Fibroblast of pulmonary artery (primary cell): ENCODE measurements around the gene HRH2.

Source experiments
- DNase-seq: peaks from one replicate; pipeline ENCODE4 v3.0.0-alpha.2; 2010; ENCODE audit warnings: low read depth
- H3K4me3 ChIP-seq: replicated peaks from 2 replicates; pipeline ENCODE4 v1.5.1; 2011; ENCODE audit warnings: low read depth, mild to moderate bottlenecking, control low read depth, low read length, moderate library complexity
- CTCF ChIP-seq: IDR thresholded peaks from 2 replicates; pipeline ENCODE4 v1.5.1; 2011; ENCODE audit warnings: mild to moderate bottlenecking, control low read depth, low read length, inconsistent platforms; ENCODE audit errors: missing control alignments

Gene HRH2

DNA sequence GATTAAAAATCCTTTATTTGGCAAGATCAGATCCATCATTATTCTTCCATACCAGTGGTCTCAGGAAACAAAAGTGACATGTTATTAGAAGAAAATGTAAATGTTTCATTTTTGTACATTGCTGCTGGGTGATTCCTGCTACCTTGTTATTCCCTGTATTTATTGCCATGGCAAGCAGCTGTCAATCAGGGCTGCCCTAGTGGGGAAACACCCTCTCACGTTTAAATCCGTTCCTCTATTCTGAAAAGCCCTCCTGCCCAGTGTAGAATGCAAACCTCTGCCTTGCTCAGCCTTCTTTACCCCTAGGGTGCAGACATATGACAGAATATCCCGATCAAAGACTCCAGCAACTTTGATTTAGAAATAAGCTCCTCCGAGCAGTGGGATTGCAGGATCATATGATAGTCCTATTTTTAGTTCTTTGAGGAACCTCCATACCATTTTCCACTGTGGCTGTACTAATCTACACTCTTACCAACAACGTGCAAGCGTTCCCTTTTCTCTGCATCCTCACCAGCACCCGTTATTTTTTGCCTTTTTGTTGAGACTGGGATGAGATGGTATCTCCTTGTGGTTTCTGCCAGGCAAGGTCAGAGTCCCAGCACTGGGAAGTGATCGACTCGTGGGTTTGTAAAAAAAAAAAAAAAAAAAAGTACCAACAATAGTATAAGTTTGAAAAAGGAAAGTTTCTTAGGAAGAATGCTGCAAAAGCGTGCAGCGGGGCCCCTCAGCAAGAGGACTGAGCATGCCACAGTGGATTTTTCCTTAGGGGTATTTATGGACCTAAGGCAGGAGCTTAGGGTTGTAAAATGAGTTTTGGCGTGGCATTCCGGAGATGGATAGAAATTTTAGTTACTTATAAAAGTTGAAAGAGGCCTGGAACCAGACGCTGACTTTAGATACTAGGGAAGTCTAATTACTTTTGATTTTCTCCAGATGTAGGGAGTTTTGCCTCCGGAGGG is 66.7 kb downstream of the HRH2 start:
- TF ChIP-seq CTCF, result no peak
- no peak for DNase-seq
- H3K4me3 ChIP-seq, result no peak overlapping the region

DNA sequence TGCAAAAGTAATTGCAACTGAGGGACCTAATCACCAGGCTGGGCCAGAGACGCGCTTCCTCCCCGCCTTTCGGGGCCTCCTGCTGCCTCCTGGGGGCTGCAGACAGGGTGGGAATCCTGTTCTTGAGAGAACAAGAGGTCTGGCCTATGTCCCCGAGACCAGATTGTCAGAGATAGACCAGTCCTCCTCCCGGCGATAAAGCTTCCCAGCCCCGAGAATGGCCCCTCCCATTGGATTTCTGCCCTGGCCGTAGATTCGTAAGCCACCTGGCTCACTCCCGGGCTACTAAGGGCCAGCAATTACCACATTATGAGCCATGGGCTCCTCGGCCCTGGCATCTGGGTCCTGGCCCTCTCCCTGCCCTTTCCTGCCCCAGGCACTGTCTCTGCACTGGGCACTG is 70.4 kb downstream of the HRH2 start:
- no peak for TF ChIP-seq CTCF
- H3K4me3 ChIP-seq, result no peak overlapping the region
- no peak for DNase-seq

GRCh38 chr5:175728885-175729828 is 71.3 kb downstream of the HRH2 start:
- TF ChIP-seq CTCF, result no peak
- DNase-seq, result peak; percentile 5

GRCh38 chr5:175729829-175730277 is 72.0 kb downstream of the HRH2 start:
- no peak overlapping the region for H3K4me3 ChIP-seq
- peak; percentile 91 for DNase-seq
- peak; percentile 90 for TF ChIP-seq CTCF

More at GRCh38 chr5:175728885-175729828, 71.3 kb downstream of the HRH2 start:
- H3K4me3 ChIP-seq, result no peak overlapping the region

- H3K4me3 ChIP-seq, result no peak overlapping the region
- DNase-seq, result no peak
- no peak for TF ChIP-seq CTCF
These were observed 73.3 kb downstream of the HRH2 start for GRCh38 chr5:175731172-175731571.

DNA sequence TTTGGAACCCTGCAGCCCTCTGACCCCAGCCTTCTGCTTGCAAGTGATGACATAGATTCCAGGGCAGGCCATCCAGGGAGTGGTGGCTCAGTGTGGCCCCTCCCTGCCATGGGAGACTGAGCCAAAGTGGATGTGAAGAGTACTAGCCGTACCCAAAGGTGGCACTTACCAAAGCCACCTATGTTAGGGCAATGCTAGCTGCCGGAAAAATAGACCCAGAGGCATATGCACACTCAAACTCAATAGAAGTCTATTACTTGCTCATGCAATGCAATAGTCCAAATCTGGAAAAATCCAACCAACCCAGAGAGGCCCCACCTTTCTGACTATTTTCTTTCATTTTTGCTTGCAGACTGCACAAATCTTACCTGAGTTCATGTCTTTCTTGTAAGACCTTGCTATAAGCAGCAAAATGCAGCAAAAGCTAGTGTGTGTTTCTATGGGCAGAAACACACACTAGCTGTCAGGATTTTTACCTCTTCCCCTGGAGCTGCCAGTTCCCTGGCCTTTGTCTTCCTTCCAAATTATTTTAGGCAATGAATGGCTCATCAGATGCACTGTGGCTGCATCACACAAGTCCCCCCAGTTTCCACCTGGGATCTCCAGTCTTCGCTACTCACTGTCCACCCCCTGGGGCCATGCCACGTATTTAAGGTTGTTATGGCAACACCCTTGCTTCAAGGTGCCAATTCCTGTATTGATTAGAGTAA is 74.0 kb downstream of the HRH2 start:
- no peak for DNase-seq
- no peak overlapping the region for H3K4me3 ChIP-seq

More for the DNA sequence above, 74.0 kb downstream of the HRH2 start:
- no peak for TF ChIP-seq CTCF
